Nephron progenitor cell (in vitro differentiated cells): ENCODE results near the gene SDS.

Source experiments
- DNase-seq: peaks from one replicate; pipeline ENCODE4 v3.0.0; 2021
- H3K27ac Mint-ChIP-seq: 2 replicates; pipeline ENCODE4 v1.8.0; 2021; ENCODE audit warnings: mild to moderate bottlenecking, moderate library complexity, mixed read lengths
- H3K27me3 Mint-ChIP-seq: 2 replicates; pipeline ENCODE4 v1.8.0; 2021; ENCODE audit warnings: mild to moderate bottlenecking, low read depth, mixed read lengths; ENCODE audit not compliant: poor library complexity
- H3K36me3 Mint-ChIP-seq: 2 replicates; pipeline ENCODE4 v1.8.0; 2021; ENCODE audit warnings: low read depth, mixed read lengths
- H3K4me1 Mint-ChIP-seq: 2 replicates; pipeline ENCODE4 v1.8.0; 2021; ENCODE audit warnings: mixed read lengths
- H3K4me3 Mint-ChIP-seq: 2 replicates; pipeline ENCODE4 v1.8.0; 2021; ENCODE audit warnings: mild to moderate bottlenecking, moderate library complexity, mixed read lengths
- H3K9me3 Mint-ChIP-seq: 2 replicates; pipeline ENCODE4 v1.8.0; 2021; ENCODE audit warnings: mild to moderate bottlenecking, moderate library complexity, mixed read lengths
- TF ChIP-seq, protein P1 (sequence below): fragments of 200-600 bp; sonication (generic); IDR thresholded peaks from 2 replicates; pipeline ENCODE4 v1.5.0; 2021; ENCODE audit warnings: antibody characterized with exemption

Gene SDS

DNA sequence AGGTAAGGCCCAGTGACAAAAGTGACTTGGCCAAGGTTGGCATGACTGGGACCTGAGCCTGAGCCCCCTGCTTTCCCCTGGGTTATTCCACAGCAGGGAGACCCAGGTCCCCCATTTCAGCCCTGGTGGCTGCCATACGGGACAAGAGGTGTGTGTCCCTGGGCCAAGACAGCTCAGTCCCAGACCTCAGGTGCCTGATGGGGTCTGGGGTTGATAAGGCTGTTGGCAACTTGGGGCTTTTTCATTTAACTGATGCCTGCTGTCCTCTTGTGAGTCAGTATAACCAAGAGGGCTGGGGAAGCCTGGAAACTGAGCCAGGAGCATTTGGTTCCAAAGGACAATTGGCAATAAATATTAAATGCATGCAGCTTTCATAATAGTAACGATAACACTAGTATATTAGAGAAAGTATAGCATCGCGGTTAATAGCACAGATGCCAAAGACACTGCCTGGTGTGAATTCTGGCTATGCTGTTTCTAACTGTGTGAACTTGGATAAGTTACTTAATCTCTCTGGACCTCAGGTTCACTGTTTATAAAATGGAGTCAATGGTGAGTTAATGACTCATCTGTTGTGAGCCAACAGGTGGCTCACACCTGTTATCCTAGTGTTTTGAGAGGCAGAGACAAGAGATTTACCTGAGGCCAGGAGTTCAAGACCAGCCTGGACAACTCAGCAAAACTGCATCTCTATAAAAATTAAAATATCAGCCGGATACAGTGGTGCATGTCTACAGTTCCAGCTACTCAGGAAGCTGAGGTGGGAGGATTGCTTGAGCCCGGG lies 19.4 kb upstream of the SDS start:
- TF ChIP-seq, protein P1, sequence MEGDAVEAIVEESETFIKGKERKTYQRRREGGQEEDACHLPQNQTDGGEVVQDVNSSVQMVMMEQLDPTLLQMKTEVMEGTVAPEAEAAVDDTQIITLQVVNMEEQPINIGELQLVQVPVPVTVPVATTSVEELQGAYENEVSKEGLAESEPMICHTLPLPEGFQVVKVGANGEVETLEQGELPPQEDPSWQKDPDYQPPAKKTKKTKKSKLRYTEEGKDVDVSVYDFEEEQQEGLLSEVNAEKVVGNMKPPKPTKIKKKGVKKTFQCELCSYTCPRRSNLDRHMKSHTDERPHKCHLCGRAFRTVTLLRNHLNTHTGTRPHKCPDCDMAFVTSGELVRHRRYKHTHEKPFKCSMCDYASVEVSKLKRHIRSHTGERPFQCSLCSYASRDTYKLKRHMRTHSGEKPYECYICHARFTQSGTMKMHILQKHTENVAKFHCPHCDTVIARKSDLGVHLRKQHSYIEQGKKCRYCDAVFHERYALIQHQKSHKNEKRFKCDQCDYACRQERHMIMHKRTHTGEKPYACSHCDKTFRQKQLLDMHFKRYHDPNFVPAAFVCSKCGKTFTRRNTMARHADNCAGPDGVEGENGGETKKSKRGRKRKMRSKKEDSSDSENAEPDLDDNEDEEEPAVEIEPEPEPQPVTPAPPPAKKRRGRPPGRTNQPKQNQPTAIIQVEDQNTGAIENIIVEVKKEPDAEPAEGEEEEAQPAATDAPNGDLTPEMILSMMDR: no peak
- H3K27me3 Mint-ChIP-seq: peaks cover 31% of the 10 kb centered on the region
- peaks cover 23% of the 10 kb centered on the region for H3K4me1 Mint-ChIP-seq
- no peaks in the 10 kb centered on the region for H3K9me3 Mint-ChIP-seq
- DNase-seq: no peak
- peak overlapping the region; percentile 93 for H3K4me3 Mint-ChIP-seq
- H3K36me3 Mint-ChIP-seq: no peaks in the 10 kb centered on the region
- H3K27ac Mint-ChIP-seq: no peak overlapping the region

DNA sequence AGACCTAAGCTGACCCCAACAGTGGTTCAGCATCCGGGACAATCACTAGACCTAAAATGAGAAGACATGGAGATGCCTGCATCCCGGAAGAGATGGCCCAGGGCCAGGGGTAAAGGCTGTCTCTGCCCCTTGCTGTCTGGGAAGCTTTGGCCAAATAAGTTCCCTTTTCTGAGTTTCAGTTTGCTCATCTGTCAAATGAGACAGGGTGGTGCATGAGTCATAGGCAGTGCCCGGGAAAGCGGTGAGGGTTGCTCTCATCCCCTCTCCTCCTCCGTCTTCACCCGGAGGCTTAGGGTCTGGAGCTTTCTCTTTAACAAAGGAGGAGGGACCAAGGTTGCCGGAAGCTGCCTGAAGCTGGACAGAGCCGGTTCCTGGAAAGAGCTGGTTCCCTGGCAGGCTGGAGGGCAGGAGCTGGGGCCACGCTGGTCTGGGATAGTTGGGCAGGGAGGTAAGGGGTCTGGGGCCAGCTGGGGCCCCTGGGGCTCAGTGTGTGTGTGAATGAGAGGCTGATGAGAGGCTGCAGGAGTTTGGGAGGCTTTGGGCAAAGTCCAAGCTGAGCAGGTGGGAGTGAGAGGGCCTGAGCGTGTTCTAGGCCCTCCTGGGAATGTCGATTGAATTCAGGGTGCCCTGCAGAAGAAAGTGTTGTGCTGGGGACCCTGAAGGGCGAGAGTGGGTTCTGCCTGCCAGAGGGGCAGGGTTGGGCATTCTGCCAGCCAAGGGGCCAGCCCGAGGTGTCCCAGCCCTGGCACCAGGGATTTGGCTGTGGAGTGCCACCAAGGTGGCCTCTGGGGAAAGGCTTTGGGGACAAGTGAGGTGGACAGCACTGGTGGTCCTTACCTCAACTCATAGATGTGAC lies 18.6 kb upstream of the SDS start, which contains the start of gene SDSL:
Gene SDSL, plus strand, starts transcription at position 351 of the 856 bp plus-strand sequence. CDS start 5,603 bp downstream, outside the sequence.
- Mint-ChIP-seq H3K27me3 (peaks cover 24% of the 10 kb centered on the region), H3K27ac (peak within 1 kb of the TSS; percentile 99), H3K4me3 (peak within 1 kb of the TSS; percentile 93), H3K9me3 (no peaks in the 10 kb centered on the region), H3K4me1 (peaks cover 28% of the 10 kb centered on the region), H3K36me3 (no peaks in the 10 kb centered on the region)
- TF ChIP-seq, protein P1: no peak
- peak; percentile 37 for DNase-seq

DNA sequence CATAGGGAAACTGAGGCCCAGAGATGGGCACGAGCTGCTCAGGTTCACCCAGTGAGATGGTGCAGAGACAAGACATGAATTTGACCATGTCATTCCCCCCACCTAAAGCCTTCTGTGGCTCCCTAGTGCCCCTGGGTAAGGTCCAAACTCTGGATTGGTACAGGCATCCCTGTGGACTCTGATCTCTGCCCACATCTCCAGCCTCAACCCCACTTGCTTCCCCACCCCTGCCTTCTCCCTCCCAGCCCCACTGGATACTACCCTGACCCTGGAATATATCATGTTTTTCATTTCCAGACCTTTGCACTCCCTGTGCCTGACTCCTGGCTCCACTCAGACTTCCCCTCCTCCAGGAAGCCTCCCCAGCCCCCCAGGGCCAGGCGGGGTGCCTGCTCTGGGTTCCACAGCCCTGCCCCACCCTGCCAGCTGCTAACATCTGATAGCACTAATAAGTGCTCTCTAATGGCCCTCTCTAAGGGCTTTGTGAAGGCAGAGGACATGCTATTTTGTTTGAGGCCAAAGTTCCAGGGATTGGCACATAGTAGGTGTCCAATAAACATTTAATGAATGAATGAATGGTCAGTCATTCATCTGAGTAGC lies 17.4 kb upstream of the SDS start:
- TF ChIP-seq, protein P1: no peak
- DNase-seq: no peak
- H3K9me3 Mint-ChIP-seq: no peaks in the 10 kb centered on the region
- H3K36me3 Mint-ChIP-seq: no peaks in the 10 kb centered on the region
- no peak overlapping the region for H3K4me3 Mint-ChIP-seq
- H3K27ac Mint-ChIP-seq: no peak overlapping the region
- H3K4me1 Mint-ChIP-seq: peaks cover 33% of the 10 kb centered on the region
- peaks cover 16% of the 10 kb centered on the region for H3K27me3 Mint-ChIP-seq

DNA sequence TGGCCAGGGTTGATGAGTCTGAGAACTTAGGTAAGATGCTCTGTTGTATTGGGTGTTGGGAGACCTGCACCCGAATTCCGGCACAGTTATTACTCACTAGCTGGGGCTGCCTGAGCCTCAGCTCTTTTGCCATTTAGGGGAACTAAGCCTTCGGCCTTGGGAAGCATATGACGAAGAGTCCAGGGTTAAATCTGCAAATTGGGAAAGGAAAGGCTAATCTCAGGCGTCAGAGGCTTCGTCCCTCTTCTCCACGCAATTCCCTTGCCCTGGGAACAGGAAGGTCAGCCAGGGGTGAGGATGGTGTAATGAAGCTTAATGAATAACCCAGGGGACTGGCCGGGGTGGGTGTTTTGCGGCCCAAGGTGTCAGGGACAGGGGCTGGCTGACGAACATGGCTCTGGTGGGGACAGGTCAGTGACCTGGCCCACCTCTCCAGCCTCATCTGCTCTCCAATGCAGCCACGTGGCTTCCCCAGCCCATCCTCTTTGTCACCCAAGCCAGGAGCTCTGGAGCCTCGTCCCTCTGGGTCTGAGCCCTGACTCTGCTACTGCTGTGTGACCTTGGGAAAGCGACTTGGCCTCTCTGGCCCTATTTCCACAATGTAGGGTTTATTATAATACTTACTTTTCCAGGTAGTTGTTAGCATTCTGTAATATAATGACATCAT lies 14.7 kb upstream of the SDS start:
- peak overlapping the region; percentile 16 for H3K27ac Mint-ChIP-seq
- H3K4me1 Mint-ChIP-seq: peaks cover 40% of the 10 kb centered on the region
- TF ChIP-seq, protein P1: no peak
- DNase-seq: no peak
- H3K9me3 Mint-ChIP-seq: no peaks in the 10 kb centered on the region
- peaks cover 4% of the 10 kb centered on the region for H3K27me3 Mint-ChIP-seq
- no peak overlapping the region for H3K4me3 Mint-ChIP-seq
- H3K36me3 Mint-ChIP-seq: no peaks in the 10 kb centered on the region

DNA sequence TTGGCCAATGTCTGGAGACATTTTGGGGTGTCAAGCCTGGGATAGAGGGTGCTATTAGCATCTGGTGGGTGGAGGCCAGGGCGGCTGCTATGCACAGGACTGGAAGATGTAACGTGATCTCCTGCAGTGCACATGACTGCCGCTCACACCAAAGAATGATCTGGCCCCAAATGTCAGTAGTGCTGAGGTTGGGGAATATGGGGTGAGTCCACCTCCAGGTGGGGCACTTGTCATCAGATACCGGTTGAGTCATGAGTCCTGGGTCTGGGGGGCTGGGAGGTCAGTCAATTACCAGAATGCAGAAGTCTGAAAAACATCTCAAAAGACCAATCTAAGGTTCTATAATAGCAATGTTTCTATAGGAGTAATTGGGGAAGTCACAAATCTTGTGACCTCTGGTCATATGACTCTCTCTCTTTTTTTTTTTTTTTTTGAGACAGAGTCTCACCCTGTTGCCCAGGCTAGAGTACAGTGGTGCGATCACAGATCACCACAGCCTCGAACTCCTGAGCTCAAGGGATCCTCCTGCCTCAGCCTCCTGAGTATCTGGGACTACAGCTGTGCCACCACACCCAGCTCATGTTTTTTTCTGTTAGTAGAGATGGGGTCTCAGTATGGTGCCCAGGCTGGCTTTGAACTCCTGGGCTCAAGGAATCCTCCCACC lies 12.5 kb upstream of the SDS start:
- H3K27me3 Mint-ChIP-seq: peaks cover 7% of the 10 kb centered on the region
- no peak overlapping the region for H3K4me3 Mint-ChIP-seq
- no peak for DNase-seq
- no peaks in the 10 kb centered on the region for H3K9me3 Mint-ChIP-seq
- no peak overlapping the region for H3K27ac Mint-ChIP-seq
- TF ChIP-seq, protein P1: no peak
- peaks cover 29% of the 10 kb centered on the region for H3K4me1 Mint-ChIP-seq
- no peaks in the 10 kb centered on the region for H3K36me3 Mint-ChIP-seq
